Dendritic cell treated with granulocyte-macrophage colony-stimulating factor and Interleukin-4, amounts not matched to agents 40 ng/mL and 50 ng/mL, for 4 days (primary cell): ENCODE results near the gene RNF17.
A peak's percentile ranks its signal among the peaks of the same experiment; 100 is the strongest.

Experiments
- H3K27ac Mint-ChIP-seq: one replicate; pipeline ENCODE4 v1.8.0; 2022; ENCODE audit warnings: mild to moderate bottlenecking, mixed read lengths
- H3K27me3 Mint-ChIP-seq: one replicate; pipeline ENCODE4 v1.8.0; 2022; ENCODE audit warnings: mild to moderate bottlenecking, mixed read lengths
- H3K36me3 Mint-ChIP-seq: one replicate; pipeline ENCODE4 v1.8.0; 2022; ENCODE audit warnings: low read depth, mixed read lengths
- H3K4me1 Mint-ChIP-seq: one replicate; pipeline ENCODE4 v1.8.0; 2022; ENCODE audit warnings: low read depth, mixed read lengths
- H3K4me3 Mint-ChIP-seq: one replicate; pipeline ENCODE4 v1.8.0; 2022; ENCODE audit warnings: mild to moderate bottlenecking, moderate library complexity, mixed read lengths
- H3K9me3 Mint-ChIP-seq: one replicate; pipeline ENCODE4 v1.8.0; 2022; ENCODE audit warnings: mixed read lengths
- intact Hi-C: fragments of 100-400 bp; cut with micrococcal nuclease; formaldehyde crosslinking; loops from one replicate; pipeline ENCODE4 v1.15.0; 2022

The RNF17 gene

GRCh38 chr13:24911133-24911908 is 147.4 kb downstream of the RNF17 start:
- Mint-ChIP-seq H3K4me3 (no peak overlapping the region), H3K9me3 (no peaks in the 10 kb centered on the region), H3K4me1 (peaks cover 22% of the 10 kb centered on the region), H3K27ac (no peak overlapping the region), H3K27me3 (no peaks in the 10 kb centered on the region), H3K36me3 (peaks cover 20% of the 10 kb centered on the region)
- intact Hi-C loops, result no loop called here

DNA sequence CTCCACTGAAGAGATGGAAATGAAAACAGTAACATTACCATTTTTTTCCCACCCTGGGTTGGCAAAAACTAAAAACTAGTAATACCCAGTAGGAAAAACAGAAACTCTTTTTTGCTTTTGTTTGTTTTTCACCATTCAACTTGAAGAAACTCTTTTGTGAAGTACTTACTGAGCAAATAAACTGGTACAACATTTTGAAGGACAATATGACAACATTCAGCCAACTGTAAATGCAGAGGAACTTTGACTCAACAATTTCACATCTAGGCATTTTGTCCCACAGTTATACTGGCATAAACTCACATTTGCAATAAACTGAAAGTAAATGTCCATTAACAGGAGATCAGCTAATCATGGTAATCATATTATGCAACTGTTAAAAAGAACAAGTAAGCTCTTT is 152.5 kb downstream of the RNF17 start:
- Mint-ChIP-seq H3K9me3 (no peaks in the 10 kb centered on the region), H3K36me3 (no peaks in the 10 kb centered on the region), H3K27me3 (no peaks in the 10 kb centered on the region), H3K4me1 (peaks cover 13% of the 10 kb centered on the region), H3K27ac (no peak overlapping the region), H3K4me3 (no peak overlapping the region)
- intact Hi-C loops, result no loop called here

GRCh38 chr13:24921003-24921402 is 157.0 kb downstream of the RNF17 start:
- intact Hi-C loops, result loop anchor here (10.0 kb wide), 1 partner anchor 396 kb away; no protein-coding TSS in a partner anchor
- no peaks in the 10 kb centered on the region for H3K9me3 Mint-ChIP-seq
- peaks cover 11% of the 10 kb centered on the region for H3K36me3 Mint-ChIP-seq
- H3K27ac Mint-ChIP-seq, result no peak overlapping the region
- H3K4me3 Mint-ChIP-seq, result no peak overlapping the region
- peaks cover 2% of the 10 kb centered on the region for H3K4me1 Mint-ChIP-seq
- no peaks in the 10 kb centered on the region for H3K27me3 Mint-ChIP-seq

GRCh38 chr13:24921881-24922280 is 157.9 kb downstream of the RNF17 start:
- Mint-ChIP-seq H3K4me3 (peak overlapping the region; percentile 99), H3K9me3 (no peaks in the 10 kb centered on the region)
- intact Hi-C loops, result loop anchor here (10.0 kb wide), 1 partner anchor 397 kb away; no protein-coding TSS in a partner anchor

DNA sequence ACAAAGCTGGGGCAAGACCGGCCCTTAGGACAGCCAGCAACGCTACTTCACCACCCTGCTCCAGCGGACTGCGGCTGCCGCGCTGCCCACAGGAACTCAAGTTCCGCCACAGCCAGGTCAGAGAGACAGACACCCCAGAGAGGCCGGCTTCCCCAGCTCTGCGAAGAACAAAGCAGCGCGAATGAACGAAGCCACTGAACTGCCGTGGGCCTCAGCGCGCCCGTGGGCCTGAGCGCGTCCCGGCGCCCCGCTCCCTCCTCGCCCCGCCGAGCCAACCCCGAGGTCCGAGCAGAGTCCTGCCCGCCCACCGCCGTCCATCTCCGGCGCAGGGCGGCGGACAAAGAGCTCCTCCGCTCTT is 158.4 kb downstream of the RNF17 start:
- Mint-ChIP-seq H3K4me1 (no peaks in the 10 kb centered on the region), H3K36me3 (peaks cover 11% of the 10 kb centered on the region), H3K27ac (peak overlapping the region; percentile 99), H3K9me3 (no peaks in the 10 kb centered on the region), H3K27me3 (no peaks in the 10 kb centered on the region), H3K4me3 (peak overlapping the region; percentile 99)
- intact Hi-C loops, result loop anchor here (10.0 kb wide), 1 partner anchor 398 kb away; no protein-coding TSS in a partner anchor

More at GRCh38 chr13:24921881-24922280, 157.9 kb downstream of the RNF17 start:
- H3K27me3 Mint-ChIP-seq, result no peaks in the 10 kb centered on the region
- H3K27ac Mint-ChIP-seq, result peak overlapping the region; percentile 99
- H3K36me3 Mint-ChIP-seq, result peaks cover 11% of the 10 kb centered on the region
- no peaks in the 10 kb centered on the region for H3K4me1 Mint-ChIP-seq

DNA sequence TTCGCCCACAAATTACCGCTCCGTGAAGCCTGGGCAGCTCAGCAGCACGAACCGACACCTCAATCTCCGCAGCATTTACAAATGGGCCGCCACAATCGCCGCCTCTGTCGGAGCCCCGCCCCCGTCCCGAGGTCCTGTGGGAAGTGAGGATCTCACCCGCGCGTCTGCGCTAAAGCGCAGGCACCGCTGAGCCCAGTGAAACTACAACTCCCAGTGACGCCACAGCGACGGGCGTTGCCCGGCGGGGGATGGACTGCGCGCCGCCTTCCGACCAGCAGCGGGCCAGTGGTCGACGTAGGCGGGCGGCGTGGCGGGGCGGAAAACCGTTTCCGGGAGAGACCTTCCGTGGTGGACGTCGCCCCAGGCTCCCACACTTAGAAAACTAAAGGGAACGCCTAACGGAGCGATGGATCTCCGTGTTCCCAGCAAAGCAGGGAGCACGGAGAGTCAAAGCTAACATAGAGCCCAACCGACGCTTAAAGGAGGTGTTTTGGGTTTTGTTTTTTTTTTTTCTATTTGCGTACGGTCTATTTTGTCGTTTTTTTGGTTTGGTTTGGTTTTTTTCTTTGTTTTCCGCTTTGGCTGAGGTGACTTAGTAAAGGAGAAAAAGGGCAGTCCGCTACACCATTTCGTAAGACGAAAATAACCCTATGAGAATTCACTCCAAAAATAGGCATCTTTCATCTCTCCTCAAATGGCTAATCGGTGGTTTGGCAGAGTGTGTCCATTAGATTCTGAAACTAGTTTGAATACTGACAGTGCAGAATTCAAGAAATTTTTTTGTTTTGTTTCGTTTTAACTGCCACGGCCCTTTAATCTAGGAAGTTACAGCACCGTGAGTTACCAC is 159.0 kb downstream of the RNF17 start:
- H3K27ac Mint-ChIP-seq, result peak overlapping the region; percentile 99
- H3K9me3 Mint-ChIP-seq, result no peaks in the 10 kb centered on the region
- intact Hi-C loops, result loop anchor here (10.0 kb wide), 1 partner anchor 398 kb away; no protein-coding TSS in a partner anchor
- H3K4me3 Mint-ChIP-seq, result peak overlapping the region; percentile 99
- peaks cover 11% of the 10 kb centered on the region for H3K36me3 Mint-ChIP-seq
- H3K4me1 Mint-ChIP-seq, result no peaks in the 10 kb centered on the region
- no peaks in the 10 kb centered on the region for H3K27me3 Mint-ChIP-seq

- H3K9me3 Mint-ChIP-seq, result no peaks in the 10 kb centered on the region
- H3K36me3 Mint-ChIP-seq, result peaks cover 11% of the 10 kb centered on the region
- no peak overlapping the region for H3K4me3 Mint-ChIP-seq
- H3K4me1 Mint-ChIP-seq, result no peaks in the 10 kb centered on the region
- intact Hi-C loops, result loop anchor here (10.0 kb wide), 1 partner anchor 401 kb away; no protein-coding TSS in a partner anchor
- peaks cover 7% of the 10 kb centered on the region for H3K27me3 Mint-ChIP-seq
- H3K27ac Mint-ChIP-seq, result no peak overlapping the region
Measured at GRCh38 chr13:24925318-24926231, 161.6 kb downstream of the RNF17 start.

DNA sequence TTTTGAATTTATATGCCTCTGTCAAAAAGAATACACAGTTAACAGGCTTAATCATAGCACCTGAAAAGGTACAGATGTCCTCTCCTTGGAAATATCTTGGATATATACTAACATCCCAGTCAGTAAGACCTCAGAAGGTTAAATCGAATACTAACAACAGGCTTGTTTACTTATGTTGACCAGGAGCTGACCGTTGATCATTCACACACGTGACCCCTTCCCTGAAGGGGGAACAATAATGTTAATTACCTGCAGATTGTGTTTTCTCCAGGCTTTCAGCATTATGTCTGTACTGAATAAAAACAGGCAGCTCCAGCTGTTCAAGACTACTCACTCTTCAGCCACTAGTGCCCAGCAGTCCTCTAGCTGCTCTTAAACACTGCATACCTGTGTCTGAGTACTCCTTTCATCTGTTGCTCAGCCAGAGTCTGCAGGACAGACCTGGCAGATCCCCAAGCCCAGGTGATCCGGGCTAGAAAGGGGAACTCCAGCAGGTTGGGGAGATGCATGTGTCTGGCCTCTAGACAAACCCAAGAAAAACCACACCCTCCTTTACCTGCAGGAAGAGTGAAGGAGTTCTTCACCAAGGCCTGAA is 163.9 kb downstream of the RNF17 start:
- intact Hi-C loops, result loop anchor here (10.0 kb wide), 1 partner anchor 403 kb away; no protein-coding TSS in a partner anchor

DNA sequence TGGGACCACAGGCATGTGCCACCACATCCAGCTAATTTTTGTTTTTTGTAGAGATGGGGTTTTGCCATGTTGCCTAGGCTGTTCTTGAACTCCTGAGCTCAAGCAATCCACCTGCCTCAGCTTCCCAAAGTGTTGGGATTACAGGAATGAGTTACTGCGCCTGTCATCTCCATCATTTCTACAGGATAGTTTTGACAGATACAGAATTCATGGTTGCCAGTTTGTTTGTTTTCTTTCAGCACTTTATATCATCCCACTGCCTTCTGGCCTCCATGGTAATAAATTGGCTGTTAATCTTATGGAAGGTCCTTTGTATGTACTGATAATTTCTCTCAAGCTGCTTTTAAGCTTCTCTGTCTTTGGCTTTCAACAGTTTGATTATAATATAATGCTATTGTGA is 165.2 kb downstream of the RNF17 start:
- H3K36me3 Mint-ChIP-seq, result no peaks in the 10 kb centered on the region
- intact Hi-C loops, result loop anchor here (10.0 kb wide), 1 partner anchor 404 kb away; no protein-coding TSS in a partner anchor
- H3K4me3 Mint-ChIP-seq, result no peak overlapping the region

More for the DNA sequence above, 163.9 kb downstream of the RNF17 start:
- H3K4me3 Mint-ChIP-seq, result no peak overlapping the region
- H3K9me3 Mint-ChIP-seq, result no peaks in the 10 kb centered on the region
- H3K27me3 Mint-ChIP-seq, result peaks cover 26% of the 10 kb centered on the region
- H3K36me3 Mint-ChIP-seq, result peaks cover 4% of the 10 kb centered on the region
- H3K4me1 Mint-ChIP-seq, result peaks cover 7% of the 10 kb centered on the region
- no peak overlapping the region for H3K27ac Mint-ChIP-seq

More for the DNA sequence above, 165.2 kb downstream of the RNF17 start:
- Mint-ChIP-seq H3K4me1 (peaks cover 18% of the 10 kb centered on the region), H3K27ac (no peak overlapping the region), H3K27me3 (peaks cover 34% of the 10 kb centered on the region), H3K9me3 (no peaks in the 10 kb centered on the region)
